Mucosa of descending colon (tissue), 3 donors: ENCODE measurements around the gene CACNA1C. TPM values are rescaled to one million over a fixed set of nuclear protein-coding genes. Genes with fewer than 3 reads are reported as not detected.
A peak's percentile ranks its signal among the peaks of the same experiment; 100 is the strongest.

ENCODE experiments used
- ATAC-seq: fragments of 200-7000 bp; cut with Tn5 transposase; one replicate; pipeline ENCODE4 v1.9.1; 2020; ENCODE audit warnings: mild to moderate bottlenecking, moderate library complexity
- DNase-seq, 3 donors: peaks; one replicate each; pipeline ENCODE4 v3.0.0-alpha.2; 2020
- H3K36me3 ChIP-seq: fragments of 200-600 bp; one replicate; pipeline ENCODE4 v1.8.0; 2021; ENCODE audit warnings: low read depth, mild to moderate bottlenecking
- H3K4me1 ChIP-seq: fragments of 200-600 bp; one replicate; pipeline ENCODE4 v1.8.0; 2021; ENCODE audit warnings: low read depth, mild to moderate bottlenecking
- H3K4me3 ChIP-seq: fragments of 200-600 bp; one replicate; pipeline ENCODE4 v1.8.0; 2021; ENCODE audit warnings: mild to moderate bottlenecking
- H3K9me3 ChIP-seq: fragments of 200-600 bp; one replicate; pipeline ENCODE4 v1.8.0; 2021; ENCODE audit warnings: mild to moderate bottlenecking
- CTCF ChIP-seq: fragments of 200-600 bp; IDR thresholded peaks from one replicate; pipeline ENCODE4 v1.8.0; 2022; ENCODE audit warnings: antibody characterized with exemption, mild to moderate bottlenecking
- intact Hi-C, 2 donors: fragments of 100-400 bp; cut with DNase I in 1 of 2; cut with micrococcal nuclease in 1 of 2; formaldehyde crosslinking; loops; one replicate each; pipeline versions ENCODE4 v1.11.0 to v1.11.1; 2022; cut with DNase I, micrococcal nuclease
- total RNA-seq, 3 donors: library from RNA; stranded (reverse); fragmentation: NEBNext Ultra II Directional in 2 of 3; extraction: Animal tissue kit (Norgen Biotek cat#: 25700) in 2 of 3; gene quantifications; one replicate each; pipeline versions ENCODE4 v1.2.1 to v1.2.4, GENCODE V29; 2021 to 2023
- donor health status: DM: no; HTN: no; CAD: no; lungs with moderate emphysema.
- donor health status: DM: no; HTN: no; CAD: no.
- donor health status: DM: no; HTN: yes; CAD: no.

CACNA1C gene
- total RNA-seq, 3 donors from 2014 or later, result 5.5 to 89.4 (median 9.2) TPM

GRCh38 chr12:2283916-2284315 lies 231.1 kb downstream of the CACNA1C start:
- TF ChIP-seq CTCF, result no peak
- intact Hi-C loops, result no loop called here
- H3K9me3 ChIP-seq, result no peaks in the 10 kb centered on the region
- no peaks in the 10 kb centered on the region for H3K4me1 ChIP-seq
- DNase-seq (no peak), ATAC-seq (no peak)
- no peaks in the 10 kb centered on the region for H3K36me3 ChIP-seq
- no peak overlapping the region for H3K4me3 ChIP-seq

- DNase-seq (no peak), ATAC-seq (no peak)
- Histone ChIP-seq H3K4me1 (no peaks in the 10 kb centered on the region), H3K9me3 (no peaks in the 10 kb centered on the region), H3K4me3 (no peak overlapping the region), H3K36me3 (no peaks in the 10 kb centered on the region)
- intact Hi-C loops, result no loop called here
- TF ChIP-seq CTCF, result no peak
These were observed 231.6 kb downstream of the CACNA1C start for GRCh38 chr12:2284321-2284813.

DNA sequence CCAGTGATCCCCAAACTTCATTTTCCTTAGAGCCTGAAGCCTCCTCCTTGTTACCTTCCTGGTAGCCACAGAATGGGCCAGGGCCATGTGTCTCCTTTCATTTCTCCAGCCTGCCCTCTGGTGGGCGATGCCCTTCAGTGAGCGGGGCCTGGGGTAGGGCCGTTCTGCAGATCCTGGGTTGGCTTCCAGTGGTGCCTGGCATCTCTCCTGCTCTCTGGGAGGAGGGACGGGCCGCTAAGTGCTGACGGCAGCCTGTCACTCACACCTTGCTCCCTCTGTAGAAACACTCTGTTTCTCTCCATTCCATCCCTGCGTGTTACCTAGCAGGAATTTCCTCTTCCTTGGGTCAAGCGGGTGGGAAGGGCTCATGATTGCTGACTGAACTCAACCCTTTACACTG lies 232.1 kb downstream of the CACNA1C start:
- ATAC-seq, result peak; percentile 90
- Histone ChIP-seq H3K4me3 (no peak overlapping the region), H3K4me1 (no peaks in the 10 kb centered on the region), H3K36me3 (no peaks in the 10 kb centered on the region), H3K9me3 (no peaks in the 10 kb centered on the region)
- intact Hi-C loops, result no loop called here
- DNase-seq, result peak; percentile 67 to 89 (median 89)
- no peak for TF ChIP-seq CTCF

DNA sequence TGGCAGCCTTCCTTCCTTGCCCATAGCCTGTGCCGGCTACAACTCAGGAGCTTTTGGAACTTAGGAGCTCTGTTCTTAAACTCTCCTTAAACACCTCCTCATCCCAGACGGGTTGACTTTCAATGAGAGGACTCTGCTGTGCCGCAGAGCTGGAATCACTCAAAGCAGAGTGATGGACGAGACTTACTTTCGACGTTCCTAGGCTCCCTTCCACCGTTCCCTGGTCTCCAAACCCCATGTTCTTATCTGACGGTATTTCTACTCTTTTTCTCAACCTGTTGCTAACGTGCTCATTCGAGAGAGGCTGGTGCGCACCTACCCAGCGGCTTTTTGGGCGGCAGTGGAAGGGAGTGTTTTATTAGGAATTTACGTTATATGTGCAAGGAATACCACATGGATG lies 232.7 kb downstream of the CACNA1C start:
- Histone ChIP-seq H3K4me1 (no peaks in the 10 kb centered on the region), H3K9me3 (no peaks in the 10 kb centered on the region), H3K4me3 (no peak overlapping the region), H3K36me3 (no peaks in the 10 kb centered on the region)
- ATAC-seq (no peak), DNase-seq (no peak)
- no peak for TF ChIP-seq CTCF
- intact Hi-C loops, result no loop called here

DNA sequence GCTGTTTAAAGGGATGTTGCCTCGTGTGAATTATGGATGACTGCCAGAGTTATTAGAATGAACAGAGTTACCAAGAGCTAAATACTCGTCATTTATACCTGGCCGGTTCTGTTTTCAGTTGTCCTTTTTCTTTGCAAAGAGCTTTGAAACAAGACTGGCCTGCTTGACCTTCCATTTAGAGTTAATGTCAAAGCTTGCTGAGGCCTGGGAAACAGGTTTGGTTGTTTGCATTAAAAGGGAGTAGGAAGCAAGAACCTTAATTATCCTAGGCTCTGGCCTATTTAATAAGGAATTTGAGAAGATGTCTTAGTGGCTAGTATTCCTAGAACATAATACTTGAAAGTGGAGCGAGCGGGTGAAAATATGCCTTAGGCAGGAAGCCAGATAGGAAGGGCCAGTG lies 233.3 kb downstream of the CACNA1C start:
- DNase-seq (no peak), ATAC-seq (no peak)
- intact Hi-C loops, result no loop called here
- TF ChIP-seq CTCF, result no peak
- Histone ChIP-seq H3K36me3 (no peaks in the 10 kb centered on the region), H3K4me3 (no peak overlapping the region), H3K9me3 (no peaks in the 10 kb centered on the region), H3K4me1 (no peaks in the 10 kb centered on the region)
